Lower leg skin (tissue), 4 donors: ENCODE results near the gene PSMA7. TPM values are rescaled to one million over a fixed set of nuclear protein-coding genes. Genes with fewer than 3 reads are reported as not detected.

Experiments
- DNase-seq, 2 donors: peaks; one replicate each; pipeline ENCODE4 v3.0.0-alpha.2; 2019; ENCODE audit warnings: low spot score in 2 of 2
- H3K4me3 ChIP-seq: fragments of 200-600 bp; sonication (generic); 2 replicates; pipeline ENCODE4 v1.5.1; 2017; ENCODE audit warnings: mild to moderate bottlenecking, low read depth; ENCODE audit not compliant: poor library complexity, severe bottlenecking
- POLR2A ChIP-seq, 2 donors: fragments of 450-650 bp; IDR thresholded peaks; one replicate each; pipeline ENCODE4 v1.6.1; 2016 to 2017; ENCODE audit warnings: antibody characterized with exemption in 2 of 2, mild to moderate bottlenecking in 1 of 2, moderate library complexity in 1 of 2
- WGBS, 2 donors: methylation state at CpG; one replicate each; pipeline ENCODE4 v1.1.5; 2018; 5-methylcytosine and 5-hydroxymethylcytosine counted together
- intact Hi-C: fragments of 100-400 bp; cut with DNase I; formaldehyde crosslinking; loops from one replicate; pipeline ENCODE4 v1.15.0; 2023; ENCODE audit warnings: low total_unique reads
- total RNA-seq, 4 donors: library from RNA; depleted of rRNA; stranded (reverse); fragments of >200 nt; gene quantifications; one replicate each; pipeline ENCODE4 v1.1.0, GENCODE V29; 2016
- TF ChIP-seq, protein P1 (sequence below), 3 donors: fragments of 450-650 bp; IDR thresholded peaks; one replicate each; pipeline ENCODE4 v1.5.1; 2016; ENCODE audit warnings: antibody characterized with exemption in 3 of 3, mild to moderate bottlenecking in 3 of 3, moderate library complexity in 2 of 3

PSMA7 gene
- total RNA-seq, 4 donors from 2014 or later: 200 to 240 (median 225) TPM

DNA sequence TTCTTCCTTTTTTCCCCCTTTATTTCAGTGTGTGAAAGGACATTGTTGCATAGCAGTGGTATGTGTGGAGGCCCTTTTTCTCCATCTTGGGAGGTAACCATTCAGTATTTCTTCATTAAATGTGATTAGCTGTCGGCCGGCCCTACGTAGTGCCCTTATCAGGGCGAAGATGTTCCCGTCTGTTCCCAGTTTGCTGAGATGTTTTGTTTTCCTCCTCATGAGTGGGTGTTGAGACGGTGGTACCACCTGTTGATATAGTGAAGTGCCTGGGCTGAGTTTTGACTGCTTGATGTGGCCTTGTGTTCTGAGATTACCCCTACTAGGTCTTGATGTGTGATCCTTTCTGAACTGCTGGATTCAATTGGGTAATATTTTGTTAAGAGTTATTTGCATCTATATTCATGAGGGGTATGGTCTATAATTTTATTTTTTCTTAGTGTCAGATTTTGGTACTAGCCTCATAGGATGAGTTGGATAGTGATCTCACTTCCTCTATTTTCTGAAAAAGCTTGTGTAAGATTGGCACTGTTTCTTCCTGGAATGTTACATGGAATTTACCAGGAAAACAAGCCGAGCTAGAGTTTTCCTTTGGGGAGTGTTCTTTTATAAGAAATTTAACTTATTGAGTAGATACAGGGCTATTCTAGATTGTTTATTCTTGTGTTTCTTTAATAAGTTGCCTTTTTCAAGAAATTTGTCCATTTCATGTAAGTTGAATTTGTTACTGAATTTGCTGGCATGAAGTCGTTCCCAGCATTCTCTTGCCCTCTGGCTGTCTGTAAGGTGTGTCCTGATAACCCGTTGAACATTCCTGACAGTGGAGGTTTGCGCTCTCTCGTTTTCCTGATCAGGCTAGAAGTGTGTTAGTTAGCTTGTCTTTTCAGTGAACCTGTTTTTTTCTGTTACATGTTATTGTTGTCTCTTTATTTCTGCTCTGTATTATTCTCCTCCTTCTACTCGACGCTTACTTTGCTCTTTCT lies 44.0 kb upstream of the PSMA7 start:
- TF ChIP-seq POLR2A (IDR thresholded peaks at IDR 0.05): no peak
- TF ChIP-seq, protein P1, sequence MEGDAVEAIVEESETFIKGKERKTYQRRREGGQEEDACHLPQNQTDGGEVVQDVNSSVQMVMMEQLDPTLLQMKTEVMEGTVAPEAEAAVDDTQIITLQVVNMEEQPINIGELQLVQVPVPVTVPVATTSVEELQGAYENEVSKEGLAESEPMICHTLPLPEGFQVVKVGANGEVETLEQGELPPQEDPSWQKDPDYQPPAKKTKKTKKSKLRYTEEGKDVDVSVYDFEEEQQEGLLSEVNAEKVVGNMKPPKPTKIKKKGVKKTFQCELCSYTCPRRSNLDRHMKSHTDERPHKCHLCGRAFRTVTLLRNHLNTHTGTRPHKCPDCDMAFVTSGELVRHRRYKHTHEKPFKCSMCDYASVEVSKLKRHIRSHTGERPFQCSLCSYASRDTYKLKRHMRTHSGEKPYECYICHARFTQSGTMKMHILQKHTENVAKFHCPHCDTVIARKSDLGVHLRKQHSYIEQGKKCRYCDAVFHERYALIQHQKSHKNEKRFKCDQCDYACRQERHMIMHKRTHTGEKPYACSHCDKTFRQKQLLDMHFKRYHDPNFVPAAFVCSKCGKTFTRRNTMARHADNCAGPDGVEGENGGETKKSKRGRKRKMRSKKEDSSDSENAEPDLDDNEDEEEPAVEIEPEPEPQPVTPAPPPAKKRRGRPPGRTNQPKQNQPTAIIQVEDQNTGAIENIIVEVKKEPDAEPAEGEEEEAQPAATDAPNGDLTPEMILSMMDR (IDR thresholded peaks at IDR 0.05): no peak
- WGBS, 2 donors: 69 to 71% methylated on average over 13 of the region's 13 CpGs
- no peak for DNase-seq
- H3K4me3 ChIP-seq: no peak overlapping the region
- intact Hi-C loops: no loop called here

DNA sequence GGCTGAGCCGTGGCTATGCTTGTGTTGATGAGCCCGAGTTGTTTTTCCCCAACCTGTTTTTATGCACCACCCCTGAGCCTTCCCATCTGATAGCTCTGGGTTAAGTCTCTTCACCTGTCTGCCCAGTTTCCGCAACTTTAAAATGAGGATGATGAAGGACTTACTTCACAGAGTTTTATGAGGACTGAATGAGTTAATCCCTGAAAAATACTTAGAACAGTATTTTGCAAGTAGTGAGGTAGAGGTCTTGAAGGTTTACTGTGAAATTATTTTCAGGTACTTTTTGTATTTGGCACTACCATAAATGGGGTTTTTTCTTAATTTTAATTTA lies 42.9 kb upstream of the PSMA7 start:
- TF ChIP-seq POLR2A (IDR thresholded peaks at IDR 0.05): no peak
- TF ChIP-seq, protein P1 (IDR thresholded peaks at IDR 0.05): no peak
- intact Hi-C loops: no loop called here
- no peak for DNase-seq
- 64 to 78% methylated on average over 3 of the region's 3 CpGs for WGBS, 2 donors
- no peak overlapping the region for H3K4me3 ChIP-seq

DNA sequence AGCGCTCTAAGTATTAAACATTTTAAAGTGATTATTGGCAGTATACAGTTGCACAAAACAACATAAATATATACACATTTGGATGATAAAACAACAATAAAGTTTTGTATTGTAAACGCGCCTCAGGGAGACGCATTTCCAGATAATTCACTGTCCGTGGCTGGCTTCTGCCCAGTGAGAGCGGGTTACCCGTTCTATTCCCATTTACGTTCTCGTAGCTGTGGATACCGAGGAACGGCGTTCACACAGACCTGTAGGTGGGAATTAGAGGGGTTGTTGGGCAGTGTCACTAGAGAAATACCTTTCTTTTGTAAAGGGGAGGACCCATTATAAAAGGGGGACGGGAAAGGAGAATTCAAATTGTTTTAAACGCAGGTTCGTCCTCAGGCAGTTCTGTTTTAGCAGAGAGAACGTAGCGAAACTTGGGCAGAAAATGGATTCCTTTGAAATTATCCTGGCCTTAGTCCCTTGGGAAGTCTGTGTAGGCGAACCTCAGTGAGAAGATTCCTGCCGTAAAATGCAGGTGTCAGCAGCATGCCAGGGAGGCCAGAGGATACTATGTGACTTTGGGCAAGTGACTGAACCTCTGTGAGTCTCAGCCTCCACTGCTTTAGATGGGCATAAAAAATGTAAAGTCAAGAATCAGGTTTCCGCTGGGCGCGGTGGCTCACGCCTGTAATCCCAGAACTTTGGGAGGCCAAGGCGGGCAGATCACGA lies 40.4 kb upstream of the PSMA7 start:
- TF ChIP-seq, protein P1 (IDR thresholded peaks at IDR 0.05): no peak
- no peak for TF ChIP-seq POLR2A (IDR thresholded peaks at IDR 0.05)
- no peak for DNase-seq
- intact Hi-C loops: loop anchor here (5.0 kb wide), 1 partner anchor 279 kb away; no protein-coding TSS in a partner anchor
- peak overlapping the region; percentile 98 for H3K4me3 ChIP-seq
- 25 to 28% methylated on average over 25 of the region's 25 CpGs for WGBS, 2 donors

DNA sequence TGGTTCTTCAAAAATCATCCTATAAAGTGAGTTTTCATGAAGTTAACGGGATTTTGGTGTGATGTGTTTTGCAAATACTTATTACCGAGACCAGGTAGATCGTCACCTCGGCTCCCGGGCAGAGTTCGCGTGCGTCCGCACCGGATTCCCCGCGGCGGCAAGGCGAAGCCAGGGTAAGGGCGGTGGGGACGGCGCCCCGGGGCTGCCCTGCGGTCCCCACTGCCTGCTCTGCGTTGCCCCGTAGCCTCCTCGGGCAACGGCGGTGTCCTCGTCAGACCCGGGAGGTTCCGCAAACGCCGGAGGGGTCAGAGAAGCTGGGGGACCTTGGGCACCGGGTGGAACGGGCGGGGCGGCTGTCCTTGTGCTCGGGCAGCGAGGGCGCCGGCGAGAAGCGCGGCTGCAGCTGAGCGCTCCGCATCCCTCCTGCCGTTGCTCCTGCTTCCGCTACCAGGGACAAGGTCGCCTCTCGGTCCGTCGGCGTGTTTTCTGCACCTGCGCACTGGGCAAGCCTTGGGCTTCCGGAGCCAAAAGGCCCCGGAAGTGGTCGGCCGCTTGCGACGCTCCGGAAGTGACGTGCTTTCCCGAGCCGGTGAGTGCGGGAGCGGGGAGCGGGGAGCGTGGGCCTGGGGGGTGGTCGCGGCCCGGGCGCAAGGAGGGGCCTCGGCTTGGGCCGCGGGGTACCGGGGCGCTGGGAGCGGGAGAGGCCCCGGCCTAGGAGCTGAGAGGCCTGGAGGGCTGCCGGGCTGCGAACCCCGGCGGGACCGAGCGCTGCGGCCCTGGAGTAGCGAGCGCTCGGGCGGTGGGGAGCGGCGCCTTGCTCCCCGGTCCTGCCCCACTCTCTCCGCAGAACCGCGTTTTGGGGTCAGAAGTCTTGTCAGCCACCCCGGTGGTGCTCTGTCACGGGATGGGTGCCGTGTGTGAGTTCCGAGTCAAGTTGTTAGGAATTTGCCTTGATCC lies 39.6 kb upstream of the PSMA7 start, which contains the start of gene MTG2:
TSS of gene MTG2 (plus strand) at position 560 of the 957 bp plus-strand sequence. CDS start 10,393 bp downstream, outside the sequence.
- H3K4me3 ChIP-seq: peak within 1 kb of the TSS; percentile 98
- no peak for TF ChIP-seq POLR2A (IDR thresholded peaks at IDR 0.05)
- TF ChIP-seq, protein P1 (IDR thresholded peaks at IDR 0.05): no peak
- intact Hi-C loops: loop anchor here (5.0 kb wide), 1 partner anchor 280 kb away; no protein-coding TSS in a partner anchor
- 1% methylated on average over 35 to 71 of the region's 96 CpGs for WGBS, 2 donors
- peak; percentile 91 to 98 for DNase-seq

DNA sequence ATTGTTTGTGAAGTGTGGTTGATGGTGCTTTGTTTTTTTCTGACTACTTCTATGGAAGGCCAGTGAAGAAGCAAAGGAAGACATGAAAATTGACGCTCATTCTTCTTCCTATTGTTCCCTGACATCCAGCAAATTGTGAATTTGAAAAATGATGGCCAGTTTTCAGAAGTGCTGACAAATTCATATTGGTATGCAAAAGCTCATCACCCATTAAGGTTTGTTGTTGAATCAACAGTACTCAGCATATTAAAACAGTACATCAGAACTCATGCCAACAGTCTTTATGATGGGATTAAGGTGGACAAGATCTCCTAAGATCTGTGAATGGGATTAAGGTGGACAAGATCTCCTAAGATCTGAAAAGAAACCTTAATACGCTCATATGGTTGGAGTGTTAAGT lies 38.6 kb upstream of the PSMA7 start:
- intact Hi-C loops: loop anchor here (5.0 kb wide), 1 partner anchor 280 kb away; no protein-coding TSS in a partner anchor
- no peak for TF ChIP-seq POLR2A (IDR thresholded peaks at IDR 0.05)
- TF ChIP-seq, protein P1 (IDR thresholded peaks at IDR 0.05): no peak
- DNase-seq: no peak
- no peak overlapping the region for H3K4me3 ChIP-seq
- 95 to 98% methylated on average over 2 of the region's 2 CpGs for WGBS, 2 donors
